Suprapubic skin (tissue), 4 donors: ENCODE measurements around the gene RBPJL. TPM values are rescaled to one million over a fixed set of nuclear protein-coding genes. Genes with fewer than 3 reads are reported as not detected.

Experiments used
- DNase-seq, 2 donors: peaks; one replicate each; pipeline ENCODE4 v3.0.0-alpha.2; 2019; ENCODE audit warnings: low spot score in 2 of 2
- H3K27ac ChIP-seq: fragments of 200-600 bp; sonication (generic); one replicate; pipeline ENCODE4 v1.5.1; 2019
- H3K27me3 ChIP-seq: fragments of 200-600 bp; sonication (generic); one replicate; pipeline ENCODE4 v1.5.1; 2019
- H3K36me3 ChIP-seq: fragments of 200-600 bp; sonication (generic); one replicate; pipeline ENCODE4 v1.5.1; 2019
- H3K4me1 ChIP-seq: fragments of 200-600 bp; sonication (generic); one replicate; pipeline ENCODE4 v1.5.1; 2019
- H3K4me3 ChIP-seq: fragments of 200-600 bp; sonication (generic); one replicate; pipeline ENCODE4 v1.5.1; 2019; ENCODE audit warnings: mild to moderate bottlenecking
- H3K9me3 ChIP-seq: fragments of 200-600 bp; sonication (generic); one replicate; pipeline ENCODE4 v1.5.1; 2019
- CTCF ChIP-seq, 2 donors: fragments of 200-600 bp in 1 of 2; fragments of 450-650 bp in 1 of 2; sonication (generic) in 1 of 2; IDR thresholded peaks; one replicate each; pipeline ENCODE4 v1.5.1; 2016 to 2019; ENCODE audit warnings: antibody characterized with exemption in 2 of 2, mild to moderate bottlenecking in 1 of 2, moderate library complexity in 1 of 2
- EP300 ChIP-seq: sonication (generic); formaldehyde crosslinking; IDR thresholded peaks from one replicate; pipeline ENCODE4 v1.6.1; 2017; ENCODE audit warnings: antibody characterized with exemption
- POLR2A ChIP-seq, 2 donors: fragments of 450-650 bp; IDR thresholded peaks; one replicate each; pipeline ENCODE4 v1.6.1; 2017; ENCODE audit warnings: antibody characterized with exemption in 2 of 2, mild to moderate bottlenecking in 2 of 2, moderate library complexity in 2 of 2
- POLR2AphosphoS5 ChIP-seq, 3 donors: sonication (generic); formaldehyde crosslinking; IDR thresholded peaks; one replicate each; pipeline ENCODE4 v1.6.1; 2017; ENCODE audit warnings: antibody characterized with exemption in 3 of 3
- WGBS: methylation state at CpG from one replicate; pipeline ENCODE4 v1.1.5; 2018; 5-methylcytosine and 5-hydroxymethylcytosine counted together
- total RNA-seq, 4 donors: library from RNA; depleted of rRNA; stranded (reverse); fragments of >200 nt; gene quantifications; one replicate each; pipeline ENCODE4 v1.1.0, GENCODE V29; 2016

Gene RBPJL
- total RNA-seq, 4 donors from 2014 or later = not detected

DNA sequence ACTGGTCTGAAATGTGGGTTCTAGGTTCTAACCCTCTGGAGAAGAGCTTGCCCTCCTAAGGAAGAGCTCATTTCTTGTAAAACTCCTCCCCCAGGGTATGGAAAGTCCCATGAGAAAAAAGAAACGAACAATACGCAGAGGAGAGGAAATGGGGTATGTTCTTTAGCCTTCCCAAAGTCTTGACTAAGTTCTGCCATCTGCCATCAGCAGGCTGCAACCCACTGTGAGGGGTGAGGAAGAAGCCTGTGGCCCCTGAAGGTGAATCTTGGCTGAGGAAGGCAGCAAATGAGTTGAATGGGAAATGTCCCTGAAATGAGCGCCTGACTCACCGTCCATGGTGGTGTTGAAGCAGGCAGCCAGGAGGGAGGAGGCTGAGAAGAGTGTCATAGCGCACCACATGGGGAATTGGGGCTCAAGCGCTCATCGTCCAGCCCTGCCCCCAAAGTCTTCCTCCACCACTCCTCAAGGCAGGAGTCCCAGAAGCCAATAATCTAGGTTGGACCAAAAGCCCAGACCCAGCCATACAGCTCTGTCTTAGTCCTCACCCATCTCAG lies 11.8 kb downstream of the RBPJL start:
- TF ChIP-seq EP300 = no peak
- TF ChIP-seq POLR2AphosphoS5 (IDR thresholded peaks at IDR 0.05) = no peak
- TF ChIP-seq CTCF (IDR thresholded peaks at IDR 0.05) = no peak
- no peak for TF ChIP-seq POLR2A (IDR thresholded peaks at IDR 0.05)
- no peaks in the 10 kb centered on the region for H3K36me3 ChIP-seq
- no peaks in the 10 kb centered on the region for H3K9me3 ChIP-seq
- peaks cover 5% of the 10 kb centered on the region for H3K4me1 ChIP-seq
- H3K27me3 ChIP-seq = peaks cover 30% of the 10 kb centered on the region
- H3K4me3 ChIP-seq = no peak overlapping the region
- WGBS = 65% methylated on average over 7 of the region's 7 CpGs
- no peak overlapping the region for H3K27ac ChIP-seq
- DNase-seq = no peak

- WGBS = 74% methylated on average over 2 of the region's 2 CpGs
- Histone ChIP-seq H3K4me1 (peaks cover 5% of the 10 kb centered on the region), H3K27me3 (peaks cover 25% of the 10 kb centered on the region), H3K9me3 (no peaks in the 10 kb centered on the region), H3K27ac (no peak overlapping the region), H3K36me3 (no peaks in the 10 kb centered on the region), H3K4me3 (no peak overlapping the region)
- DNase-seq = no peak
- TF ChIP-seq CTCF (IDR thresholded peaks at IDR 0.05) (no peak), POLR2AphosphoS5 (IDR thresholded peaks at IDR 0.05) (no peak), POLR2A (IDR thresholded peaks at IDR 0.05) (no peak)
Observed at GRCh38 chr20:45318948-45319347, 12.3 kb downstream of the RBPJL start.

GRCh38 chr20:45320948-45321595 lies 14.4 kb downstream of the RBPJL start:
- Histone ChIP-seq H3K4me1 (peaks cover 5% of the 10 kb centered on the region), H3K9me3 (no peaks in the 10 kb centered on the region), H3K4me3 (no peak overlapping the region), H3K27me3 (peaks cover 18% of the 10 kb centered on the region), H3K36me3 (peaks cover 16% of the 10 kb centered on the region), H3K27ac (no peak overlapping the region)
- no peak for DNase-seq
- 76% methylated on average over 5 of the region's 5 CpGs for WGBS
- TF ChIP-seq POLR2AphosphoS5 (IDR thresholded peaks at IDR 0.05) (no peak), CTCF (IDR thresholded peaks at IDR 0.05) (no peak), POLR2A (IDR thresholded peaks at IDR 0.05) (no peak), EP300 (no peak)

- DNase-seq = no peak
- H3K4me1 ChIP-seq = peaks cover 5% of the 10 kb centered on the region
- no peak overlapping the region for H3K4me3 ChIP-seq
- WGBS = 54% methylated on average over 7 of the region's 7 CpGs
- TF ChIP-seq EP300 (no peak), CTCF (IDR thresholded peaks at IDR 0.05) (no peak), POLR2A (IDR thresholded peaks at IDR 0.05) (no peak), POLR2AphosphoS5 (IDR thresholded peaks at IDR 0.05) (no peak)
- H3K9me3 ChIP-seq = no peaks in the 10 kb centered on the region
- H3K27ac ChIP-seq = no peak overlapping the region
- peaks cover 30% of the 10 kb centered on the region for H3K36me3 ChIP-seq
- no peaks in the 10 kb centered on the region for H3K27me3 ChIP-seq
Observed at GRCh38 chr20:45322952-45323383, 16.3 kb downstream of the RBPJL start.

GRCh38 chr20:45323731-45324130 lies 17.1 kb downstream of the RBPJL start:
- Histone ChIP-seq H3K4me1 (peaks cover 5% of the 10 kb centered on the region), H3K9me3 (no peaks in the 10 kb centered on the region), H3K4me3 (no peak overlapping the region), H3K27me3 (no peaks in the 10 kb centered on the region), H3K27ac (no peak overlapping the region), H3K36me3 (peaks cover 38% of the 10 kb centered on the region)
- TF ChIP-seq EP300 = no peak
- TF ChIP-seq POLR2AphosphoS5 (IDR thresholded peaks at IDR 0.05) = no peak
- no peak for TF ChIP-seq POLR2A (IDR thresholded peaks at IDR 0.05)
- no peak for DNase-seq
